ENCODE measurements around the gene OSBPL1A. TPM values are rescaled to one million over a fixed set of nuclear protein-coding genes. Genes with fewer than 3 reads are reported as not detected.

The OSBPL1A gene
- total and polyA plus RNA-seq, 2 donors from 2014 or later = 27.0 to 40.3 TPM

DNA sequence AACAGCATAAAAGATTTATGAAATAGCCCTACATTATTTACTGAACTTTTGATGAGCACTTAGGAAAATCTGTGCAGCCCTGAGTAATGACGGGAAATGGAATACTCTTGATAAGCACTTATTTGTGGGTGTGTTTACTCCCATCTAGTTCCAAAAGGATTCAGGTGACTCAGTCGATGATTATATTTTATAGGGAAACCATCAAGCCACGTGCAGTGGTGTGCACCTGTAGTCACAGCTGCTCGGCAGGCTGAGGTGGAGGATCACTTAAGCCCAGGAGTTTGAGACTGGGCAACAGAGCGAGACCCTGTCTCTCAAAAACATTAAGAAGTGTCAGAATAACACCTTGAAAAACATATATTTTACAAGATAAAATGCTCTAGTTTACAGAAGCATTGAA is 166.9 kb downstream of the OSBPL1A start:
- Histone ChIP-seq H3K9me3 (ENCODE audit: control insufficient read depth in 2 of 3, insufficient read depth in 1 of 3, low read length in 3 of 3) (no peaks in the 10 kb centered on the region), H3K9ac (ENCODE audit: low read length in 3 of 3) (no peak overlapping the region), H3K4me1 (ENCODE audit: control insufficient read depth in 2 of 3, insufficient read depth in 2 of 3, low read depth in 1 of 3, low read length in 3 of 3) (peaks cover 0 to 10% (median 2%) of the 10 kb centered on the region in 3 donors), H3K4me3 (ENCODE audit: low read length in 3 of 3) (no peak overlapping the region), H3K27me3 (ENCODE audit: control insufficient read depth, insufficient read depth, low read length) (no peaks in the 10 kb centered on the region), H3K27ac (ENCODE audit: low read depth in 2 of 2, low read length in 2 of 2) (peak overlapping the region in 1 of 2 donors; percentile 64), H3K36me3 (ENCODE audit: control insufficient read depth in 2 of 3, insufficient read depth in 3 of 3, low read length in 3 of 3) (peaks cover 0 to 7% (median 0%) of the 10 kb centered on the region in 3 donors)
- intact Hi-C loops (cut with DNase I) = no loop called here
- DNase-seq = no peak
- TF ChIP-seq, protein P1, sequence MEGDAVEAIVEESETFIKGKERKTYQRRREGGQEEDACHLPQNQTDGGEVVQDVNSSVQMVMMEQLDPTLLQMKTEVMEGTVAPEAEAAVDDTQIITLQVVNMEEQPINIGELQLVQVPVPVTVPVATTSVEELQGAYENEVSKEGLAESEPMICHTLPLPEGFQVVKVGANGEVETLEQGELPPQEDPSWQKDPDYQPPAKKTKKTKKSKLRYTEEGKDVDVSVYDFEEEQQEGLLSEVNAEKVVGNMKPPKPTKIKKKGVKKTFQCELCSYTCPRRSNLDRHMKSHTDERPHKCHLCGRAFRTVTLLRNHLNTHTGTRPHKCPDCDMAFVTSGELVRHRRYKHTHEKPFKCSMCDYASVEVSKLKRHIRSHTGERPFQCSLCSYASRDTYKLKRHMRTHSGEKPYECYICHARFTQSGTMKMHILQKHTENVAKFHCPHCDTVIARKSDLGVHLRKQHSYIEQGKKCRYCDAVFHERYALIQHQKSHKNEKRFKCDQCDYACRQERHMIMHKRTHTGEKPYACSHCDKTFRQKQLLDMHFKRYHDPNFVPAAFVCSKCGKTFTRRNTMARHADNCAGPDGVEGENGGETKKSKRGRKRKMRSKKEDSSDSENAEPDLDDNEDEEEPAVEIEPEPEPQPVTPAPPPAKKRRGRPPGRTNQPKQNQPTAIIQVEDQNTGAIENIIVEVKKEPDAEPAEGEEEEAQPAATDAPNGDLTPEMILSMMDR (IDR thresholded peaks at IDR 0.05; ENCODE audit: borderline replicate concordance, extremely low read depth, insufficient read depth) = no peak
- no peak for FAIRE-seq

DNA sequence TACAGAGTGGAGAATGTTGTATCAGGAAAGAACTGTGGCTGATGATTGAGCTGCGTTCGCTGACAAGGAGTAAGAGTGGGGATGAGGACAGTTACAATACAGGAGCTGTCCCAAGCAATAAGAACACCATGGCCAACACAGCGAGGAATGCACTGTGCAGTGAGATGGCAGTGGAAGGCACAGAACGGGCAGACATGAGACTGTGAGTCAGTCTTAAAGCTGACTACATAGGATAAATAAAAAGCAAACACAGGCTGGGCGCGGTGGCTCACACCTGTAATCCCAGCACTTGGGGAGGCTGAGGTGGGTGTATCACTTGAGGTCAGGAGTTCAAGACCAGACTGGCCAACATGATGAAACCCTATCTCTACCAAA is 169.0 kb downstream of the OSBPL1A start:
- Histone ChIP-seq H3K4me3 (ENCODE audit: low read length in 3 of 3) (no peak overlapping the region), H3K4me1 (ENCODE audit: control insufficient read depth in 2 of 3, insufficient read depth in 2 of 3, low read depth in 1 of 3, low read length in 3 of 3) (peaks cover 0 to 10% (median 2%) of the 10 kb centered on the region in 3 donors), H3K9me3 (ENCODE audit: control insufficient read depth in 2 of 3, insufficient read depth in 1 of 3, low read length in 3 of 3) (no peaks in the 10 kb centered on the region), H3K27ac (ENCODE audit: low read depth in 2 of 2, low read length in 2 of 2) (no peak overlapping the region), H3K9ac (ENCODE audit: low read length in 3 of 3) (no peak overlapping the region), H3K36me3 (ENCODE audit: control insufficient read depth in 2 of 3, insufficient read depth in 3 of 3, low read length in 3 of 3) (no peaks in the 10 kb centered on the region), H3K27me3 (ENCODE audit: control insufficient read depth, insufficient read depth, low read length) (no peaks in the 10 kb centered on the region)
- intact Hi-C loops (cut with DNase I) = no loop called here
- FAIRE-seq (no peak), DNase-seq (no peak)
- TF ChIP-seq, protein P1 (IDR thresholded peaks at IDR 0.05; ENCODE audit: borderline replicate concordance, extremely low read depth, insufficient read depth) = no peak

DNA sequence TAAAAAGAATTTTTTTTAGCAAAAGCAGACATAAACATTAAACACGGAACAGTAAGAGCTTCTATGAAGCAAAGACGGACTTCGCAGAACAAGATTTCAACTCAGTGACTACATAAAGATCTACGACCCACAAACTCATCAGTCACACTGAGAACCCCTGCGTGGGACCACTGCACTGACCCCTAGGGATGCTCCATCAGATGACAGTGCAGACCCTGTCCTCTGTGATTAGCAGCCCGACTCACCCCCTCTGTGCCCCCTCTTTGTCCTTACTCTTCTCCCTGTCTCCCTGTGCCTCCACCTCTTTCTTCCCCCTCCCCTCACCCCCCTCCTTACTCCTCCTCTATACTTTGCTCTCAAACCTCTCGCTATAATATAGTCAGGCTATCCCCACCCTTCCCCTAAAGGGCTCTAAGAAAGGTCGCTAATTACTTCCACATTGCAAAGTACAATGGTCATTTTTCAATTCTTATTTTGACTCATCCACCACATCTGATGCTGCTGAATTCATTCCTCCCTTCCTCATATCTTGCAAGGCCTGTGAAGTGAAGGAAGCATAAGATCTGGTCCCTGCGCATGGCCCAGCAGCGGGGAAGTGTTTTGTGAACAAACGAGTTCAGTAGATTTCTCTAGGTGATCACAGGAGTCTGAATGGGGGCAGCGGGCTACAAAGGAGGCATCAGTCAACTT is 169.5 kb downstream of the OSBPL1A start:
- Histone ChIP-seq H3K9ac (ENCODE audit: low read length in 3 of 3) (no peak overlapping the region), H3K27me3 (ENCODE audit: control insufficient read depth, insufficient read depth, low read length) (no peaks in the 10 kb centered on the region), H3K27ac (ENCODE audit: low read depth in 2 of 2, low read length in 2 of 2) (no peak overlapping the region), H3K4me1 (ENCODE audit: control insufficient read depth in 2 of 3, insufficient read depth in 2 of 3, low read depth in 1 of 3, low read length in 3 of 3) (peaks cover 0 to 9% (median 2%) of the 10 kb centered on the region in 3 donors), H3K9me3 (ENCODE audit: control insufficient read depth in 2 of 3, insufficient read depth in 1 of 3, low read length in 3 of 3) (no peaks in the 10 kb centered on the region), H3K4me3 (ENCODE audit: low read length in 3 of 3) (no peak overlapping the region), H3K36me3 (ENCODE audit: control insufficient read depth in 2 of 3, insufficient read depth in 3 of 3, low read length in 3 of 3) (no peaks in the 10 kb centered on the region)
- FAIRE-seq (no peak), DNase-seq (no peak)
- TF ChIP-seq, protein P1 (IDR thresholded peaks at IDR 0.05; ENCODE audit: borderline replicate concordance, extremely low read depth, insufficient read depth) = no peak
- intact Hi-C loops (cut with DNase I) = no loop called here

DNA sequence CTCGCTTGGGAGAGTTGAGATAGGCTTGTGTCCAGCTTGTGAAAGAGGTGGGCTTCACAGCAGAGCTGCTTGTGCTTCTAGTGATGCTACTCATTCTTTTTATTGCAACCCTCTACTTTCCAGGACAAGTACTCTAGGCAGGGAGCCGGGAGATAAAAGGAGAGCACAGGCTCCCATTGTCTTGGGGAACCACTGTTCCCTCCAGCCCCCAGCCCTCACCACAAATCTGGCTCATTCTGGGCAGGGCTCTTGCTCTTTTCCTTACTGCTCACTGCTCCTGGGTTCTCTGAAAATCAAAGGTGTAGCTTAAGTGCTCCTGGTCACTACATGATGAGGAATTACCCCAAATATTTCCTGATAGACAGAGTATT is 177.3 kb downstream of the OSBPL1A start:
- Histone ChIP-seq H3K9ac (ENCODE audit: low read length in 3 of 3) (no peak overlapping the region), H3K36me3 (ENCODE audit: control insufficient read depth in 2 of 3, insufficient read depth in 3 of 3, low read length in 3 of 3) (no peaks in the 10 kb centered on the region), H3K9me3 (ENCODE audit: control insufficient read depth in 2 of 3, insufficient read depth in 1 of 3, low read length in 3 of 3) (no peaks in the 10 kb centered on the region), H3K4me3 (ENCODE audit: low read length in 3 of 3) (no peak overlapping the region), H3K4me1 (ENCODE audit: control insufficient read depth in 2 of 3, insufficient read depth in 2 of 3, low read depth in 1 of 3, low read length in 3 of 3) (peaks cover 0 to 5% (median 2%) of the 10 kb centered on the region in 3 donors), H3K27me3 (ENCODE audit: control insufficient read depth, insufficient read depth, low read length) (no peaks in the 10 kb centered on the region), H3K27ac (ENCODE audit: low read depth in 2 of 2, low read length in 2 of 2) (no peak overlapping the region)
- intact Hi-C loops (cut with DNase I) = no loop called here
- DNase-seq (no peak), FAIRE-seq (no peak)
- TF ChIP-seq, protein P1 (IDR thresholded peaks at IDR 0.05; ENCODE audit: borderline replicate concordance, extremely low read depth, insufficient read depth) = no peak

All from kidney (tissue), 14 donors.